IMR-90 (cell line): ENCODE data around the gene PLEKHD1.

ENCODE experiments used
- MAFK ChIP-seq: IDR thresholded peaks from 2 replicates; pipeline ENCODE4 v1.6.1; 2012; ENCODE audit warnings: low read depth, low read length, improper control_type of control experiment
- MXI1 ChIP-seq: IDR thresholded peaks from 2 replicates; pipeline ENCODE4 v1.6.1; 2012; ENCODE audit warnings: low read depth, mild to moderate bottlenecking, low read length, moderate library complexity, borderline replicate concordance
- SMC3 ChIP-seq: fragments of 150-350 bp; IDR thresholded peaks from 2 replicates; pipeline ENCODE4 v1.6.1; 2016; ENCODE audit warnings: low read depth, mild to moderate bottlenecking, antibody characterized with exemption, low read length, moderate library complexity
- TF ChIP-seq, protein P1 (sequence below): conservative IDR thresholded peaks from 2 replicates; pipeline ENCODE4 v1.5.1; 2012; ENCODE audit warnings: mild to moderate bottlenecking, low read depth, low read length, improper control_type of control experiment

DNA sequence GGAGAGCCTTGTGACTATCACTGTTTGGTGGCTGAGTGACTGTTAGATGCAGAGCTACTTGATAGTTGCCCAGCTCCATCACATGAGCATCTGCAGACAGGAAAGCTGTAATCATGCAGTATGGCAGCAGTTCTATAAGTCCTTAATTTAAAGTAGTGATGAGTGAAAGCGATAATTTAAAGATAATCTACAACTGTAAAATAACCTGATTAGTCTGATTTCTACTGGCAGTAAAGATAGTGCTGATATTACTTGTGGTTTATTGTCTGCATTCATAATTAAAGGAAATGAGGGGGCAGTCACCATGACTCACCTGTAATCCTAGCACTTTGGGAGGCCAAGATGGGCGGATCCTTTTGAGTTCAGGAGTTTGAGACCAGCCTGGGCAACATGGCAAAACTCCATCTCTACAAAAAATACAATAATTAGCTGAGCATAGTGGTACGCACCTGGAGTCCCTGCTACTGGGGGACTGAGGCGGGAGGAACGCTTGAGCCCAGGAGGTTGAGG, 41.2 kb upstream of the PLEKHD1 start:
- TF ChIP-seq, protein P1, sequence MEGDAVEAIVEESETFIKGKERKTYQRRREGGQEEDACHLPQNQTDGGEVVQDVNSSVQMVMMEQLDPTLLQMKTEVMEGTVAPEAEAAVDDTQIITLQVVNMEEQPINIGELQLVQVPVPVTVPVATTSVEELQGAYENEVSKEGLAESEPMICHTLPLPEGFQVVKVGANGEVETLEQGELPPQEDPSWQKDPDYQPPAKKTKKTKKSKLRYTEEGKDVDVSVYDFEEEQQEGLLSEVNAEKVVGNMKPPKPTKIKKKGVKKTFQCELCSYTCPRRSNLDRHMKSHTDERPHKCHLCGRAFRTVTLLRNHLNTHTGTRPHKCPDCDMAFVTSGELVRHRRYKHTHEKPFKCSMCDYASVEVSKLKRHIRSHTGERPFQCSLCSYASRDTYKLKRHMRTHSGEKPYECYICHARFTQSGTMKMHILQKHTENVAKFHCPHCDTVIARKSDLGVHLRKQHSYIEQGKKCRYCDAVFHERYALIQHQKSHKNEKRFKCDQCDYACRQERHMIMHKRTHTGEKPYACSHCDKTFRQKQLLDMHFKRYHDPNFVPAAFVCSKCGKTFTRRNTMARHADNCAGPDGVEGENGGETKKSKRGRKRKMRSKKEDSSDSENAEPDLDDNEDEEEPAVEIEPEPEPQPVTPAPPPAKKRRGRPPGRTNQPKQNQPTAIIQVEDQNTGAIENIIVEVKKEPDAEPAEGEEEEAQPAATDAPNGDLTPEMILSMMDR, result no peak
- TF ChIP-seq SMC3, result no peak
- no peak for TF ChIP-seq MAFK
- no peak for TF ChIP-seq MXI1
